K562 (cell line): ENCODE measurements around the gene OCA2. TPM values are rescaled to one million over a fixed set of nuclear protein-coding genes. Genes with fewer than 3 reads are reported as not detected.

Experiments
- ATAC-seq: fragments of 200-7000 bp; cut with Tn5 transposase; 3 replicates; pipeline ENCODE4 v1.9.1; 2020; ENCODE audit warnings: moderate library complexity
- BruUV-seq: library from RNA; stranded (reverse); fragments of 400-500 nt; replicated peaks from 2 replicates; lab custom pipeline; 2021; lab: Mats Ljungman, UMichigan
- CTCF ChIA-PET: fragments of 300-600 bp; formaldehyde crosslinking; extraction: SDS; loops from one replicate; lab custom pipeline; 2021; ENCODE audit warnings: low intra/inter-chr PET ratio; lab: Yijun Ruan, JAX
- POLR2A ChIA-PET: fragments of 300-600, 350-650 bp; sonication (Branson Sonifier 250); formaldehyde crosslinking; extraction: SDS; loops from one replicate; lab custom pipeline; 2021; ENCODE audit warnings: antibody characterized with exemption, inconsistent platforms; lab: Yijun Ruan, JAX
- DNase-seq, 4 experiments: peaks; one replicate each; pipeline versions ENCODE4 v3.0.0 to v3.0.0-alpha.2; 2011 to 2018; ENCODE audit warnings: low spot score in 3 of 4, mixed read lengths in 3 of 4; ENCODE audit errors: extremely low read depth in 1 of 4
- FAIRE-seq: peaks from 2 replicates; lab custom pipeline; 2011; peaks lifted over from hg19 to GRCh38; lab: Jason Lieb, UNC
- H2AFZ ChIP-seq: 2 replicates; pipeline ENCODE4 v1.6.0; 2011; ENCODE audit warnings: low read depth, low read length, control low read depth, inconsistent platforms
- H3K27ac ChIP-seq: fragments of 200-600 bp; 3 replicates; pipeline ENCODE4 v1.8.0; 2011; ENCODE audit warnings: low read depth, mild to moderate bottlenecking, control low read depth, inconsistent platforms, low read length, moderate library complexity, mixed read lengths; ENCODE audit errors: extremely low read depth
- H3K27me3 ChIP-seq, 2 experiments: fragments of 300-600 bp in 1 of 2; 2 replicates in 1 of 2; 3 replicates in 1 of 2; pipeline versions ENCODE4 v1.6.0 to v1.8.0; 2011; ENCODE audit warnings: inconsistent platforms in 2 of 2, low read length in 2 of 2, mild to moderate bottlenecking in 1 of 2, mixed read lengths in 1 of 2, moderate library complexity in 1 of 2; ENCODE audit not compliant: control insufficient read depth in 2 of 2, insufficient read depth in 2 of 2
- H3K36me3 ChIP-seq: fragments of 300-600 bp; 3 replicates; pipeline ENCODE4 v1.8.0; 2011; ENCODE audit warnings: mild to moderate bottlenecking, low read length, inconsistent platforms; ENCODE audit not compliant: control insufficient read depth, insufficient read depth
- H3K4me1 ChIP-seq, 2 experiments: fragments of 200-600 bp in 1 of 2; replicated peaks in 1 of 2; 2 replicates in 1 of 2; 3 replicates in 1 of 2; pipeline versions ENCODE4 v1.5.1 to v1.8.0; 2011; ENCODE audit warnings: inconsistent platforms in 2 of 2, low read length in 2 of 2, mild to moderate bottlenecking in 1 of 2, mixed read lengths in 1 of 2, moderate library complexity in 1 of 2; ENCODE audit not compliant: control insufficient read depth in 2 of 2, insufficient read depth in 2 of 2
- H3K4me2 ChIP-seq: 2 replicates; pipeline ENCODE4 v1.6.1; 2011; ENCODE audit warnings: low read length, control low read depth, inconsistent platforms, mixed read lengths; ENCODE audit not compliant: insufficient read depth
- H3K4me3 ChIP-seq: fragments of 200-600 bp; sonication (generic), shearing (Covaris generic); 2 replicates; pipeline ENCODE4 v1.5.1; 2016; ENCODE audit warnings: control low read depth, inconsistent platforms
- H3K79me2 ChIP-seq: fragments of 200-600 bp; 3 replicates; pipeline ENCODE4 v1.8.0; 2011; ENCODE audit warnings: low read length, inconsistent platforms; ENCODE audit not compliant: control insufficient read depth, insufficient read depth
- H3K9ac ChIP-seq, 2 experiments: 2 replicates each; pipeline versions ENCODE4 v1.6.0 to v1.6.1; 2011; ENCODE audit warnings: low read depth in 2 of 2, low read length in 2 of 2, control low read depth in 1 of 2, inconsistent platforms in 1 of 2, mild to moderate bottlenecking in 1 of 2, mixed read lengths in 1 of 2; ENCODE audit not compliant: insufficient read depth in 1 of 2
- H3K9me1 ChIP-seq: one replicate; pipeline ENCODE4 v1.6.0; 2011; ENCODE audit warnings: inconsistent platforms, mild to moderate bottlenecking, low read length, moderate library complexity; ENCODE audit not compliant: control insufficient read depth, insufficient read depth
- H3K9me3 ChIP-seq: replicated peaks from 2 replicates; pipeline ENCODE4 v1.5.1; 2011; ENCODE audit warnings: low read depth, low read length, inconsistent platforms; ENCODE audit not compliant: control insufficient read depth, insufficient read depth
- H4K20me1 ChIP-seq: replicated peaks from 2 replicates; pipeline ENCODE4 v1.6.1; 2011; ENCODE audit warnings: low read length, inconsistent platforms, mixed read lengths; ENCODE audit not compliant: control insufficient read depth, insufficient read depth
- ASH1L ChIP-seq: fragments of 450-650 bp; IDR thresholded peaks from 2 replicates; pipeline ENCODE4 v1.6.1; 2018; ENCODE audit warnings: borderline replicate concordance, mild to moderate bottlenecking, low read depth; ENCODE audit not compliant: partially characterized antibody
- CC2D1A ChIP-seq: fragments of 450-650 bp; IDR thresholded peaks from 2 replicates; pipeline ENCODE4 v1.6.1; 2017; ENCODE audit warnings: mild to moderate bottlenecking
- ETV1 ChIP-seq: fragments of 450-650 bp; conservative IDR thresholded peaks from 2 replicates; pipeline ENCODE4 v1.6.1; 2016; ENCODE audit warnings: missing genetic modification characterization, control low read depth, low read depth, missing compliant biosample characterization
- FOXK1 ChIP-seq: sonication (generic); formaldehyde crosslinking; IDR thresholded peaks from 2 replicates; pipeline ENCODE4 v1.8.0; 2022; ENCODE audit warnings: missing genetic modification reagents, mild to moderate bottlenecking, borderline replicate concordance
- HNRNPH1 ChIP-seq: fragments of 200-400 bp; formaldehyde crosslinking; optimal IDR thresholded peaks from 2 replicates; pipeline ENCODE3; 2017; ENCODE audit warnings: low read depth, mild to moderate bottlenecking, low read length, moderate library complexity
- HNRNPUL1 ChIP-seq: fragments of 200-400 bp; formaldehyde crosslinking; IDR thresholded peaks from 2 replicates; pipeline ENCODE4 v1.6.1; 2017; ENCODE audit warnings: low read length
- MAZ ChIP-seq, 2 experiments: fragments of 450-650 bp in 1 of 2; sonication (generic) in 1 of 2; formaldehyde crosslinking; IDR thresholded peaks in 1 of 2; conservative IDR thresholded peaks in 1 of 2; 2 replicates each; pipeline versions ENCODE4 v1.4.0 to v1.5.0; 2020; ENCODE audit warnings: mild to moderate bottlenecking in 1 of 2, missing genetic modification reagents in 1 of 2
- POLR3A ChIP-seq: IDR thresholded peaks from 2 replicates; pipeline ENCODE4 v1.6.1; 2011; ENCODE audit warnings: borderline replicate concordance, mild to moderate bottlenecking, moderate library complexity; ENCODE audit not compliant: insufficient read length, insufficient read depth; ENCODE audit errors: extremely low read depth
- PTTG1 ChIP-seq: fragments of 450-650 bp; IDR thresholded peaks from 2 replicates; pipeline ENCODE4 v1.6.1; 2016; ENCODE audit warnings: low read depth, mild to moderate bottlenecking, missing genetic modification characterization, missing compliant biosample characterization
- PYGO2 ChIP-seq: fragments of 450-650 bp; IDR thresholded peaks from 2 replicates; pipeline ENCODE4 v1.6.1; 2016; ENCODE audit warnings: mild to moderate bottlenecking, missing genetic modification characterization, moderate library complexity, missing compliant biosample characterization
- SMAD1 ChIP-seq: fragments of 150-350 bp; IDR thresholded peaks from 2 replicates; pipeline ENCODE4 v1.6.1; 2014; ENCODE audit warnings: low read length, low read depth; ENCODE audit not compliant: partially characterized antibody
- ZKSCAN8 ChIP-seq: fragments of 200-800 bp; sonication (Bioruptor generic); IDR thresholded peaks from 2 replicates; pipeline ENCODE4 v1.6.1; 2016; ENCODE audit warnings: missing genetic modification characterization, missing compliant biosample characterization
- ZNF143 ChIP-seq: sonication (generic); formaldehyde crosslinking; IDR thresholded peaks from 2 replicates; pipeline ENCODE4 v1.9.0; 2022; ENCODE audit warnings: mild to moderate bottlenecking, missing genetic modification reagents
- ZNF146 ChIP-seq: IDR thresholded peaks from one replicate; pipeline ENCODE4 v1.6.1; 2018; ENCODE audit warnings: missing compliant biosample characterization; ENCODE audit not compliant: unreplicated experiment
- WGBS: fragments of 100-300 bp; shearing (Covaris generic); methylation state at CpG from one replicate; pipeline ENCODE4 v1.1.6; 2016; ENCODE audit warnings: low coverage, mixed read lengths; ENCODE audit not compliant: insufficient coverage; ENCODE audit errors: missing lambda C conversion rate; 5-methylcytosine and 5-hydroxymethylcytosine counted together
- in situ Hi-C: fragments of 300-500 bp; cut with MboI; formaldehyde crosslinking; loops from 4 replicates; pipeline ENCODE4 v1.15.0; 2018; ENCODE audit warnings: inconsistent platforms, mixed read lengths
- intact Hi-C: fragments of 100-400 bp; cut with micrococcal nuclease; formaldehyde crosslinking; loops from 2 replicates; pipeline ENCODE4 v1.14.2; 2022
- polyA plus RNA-seq, 8 experiments: library from polyadenylated mRNA; depleted of rRNA in 4 of 8; stranded (reverse) in 5 of 8; unstranded in 3 of 8; fragments of >200 nt; fragmentation: Nextera tagmentation in 2 of 8; fragmentation: Illumina TruSeq in 1 of 8; extraction: Ambion mirVana in 2 of 8; extraction: Trizol in 1 of 8; gene quantifications; 2 replicates each; pipeline versions ENCODE4 v1.2.1 to v1.2.3, GENCODE V29; 2011 to 2014; ENCODE audit warnings: inconsistent platforms in 1 of 8, missing spikeins in 1 of 8
- total RNA-seq, 7 experiments: library from RNA; depleted of rRNA in 6 of 7; stranded (reverse); fragments of >200 nt in 6 of 7; fragmentation: Illumina TruSeq in 2 of 7; extraction: Trizol in 2 of 7; gene quantifications; 2 replicates each; pipeline versions ENCODE4 v1.2.1 to v1.2.3, GENCODE V29; 2011 to 2021; ENCODE audit warnings: low replicate concordance in 1 of 7
- TF ChIP-seq, protein P1 (sequence below): fragments of 450-650 bp; IDR thresholded peaks from 2 replicates; pipeline ENCODE4 v1.6.1; 2016; ENCODE audit warnings: borderline replicate concordance

The OCA2 gene
- total and polyA plus RNA-seq, 9 of the 15 experiments (the other 6 are each of a cell fraction or from before 2014, with no cell fraction given): 0.07 to 0.59 (median 0.17) TPM; not detected in 1

DNA sequence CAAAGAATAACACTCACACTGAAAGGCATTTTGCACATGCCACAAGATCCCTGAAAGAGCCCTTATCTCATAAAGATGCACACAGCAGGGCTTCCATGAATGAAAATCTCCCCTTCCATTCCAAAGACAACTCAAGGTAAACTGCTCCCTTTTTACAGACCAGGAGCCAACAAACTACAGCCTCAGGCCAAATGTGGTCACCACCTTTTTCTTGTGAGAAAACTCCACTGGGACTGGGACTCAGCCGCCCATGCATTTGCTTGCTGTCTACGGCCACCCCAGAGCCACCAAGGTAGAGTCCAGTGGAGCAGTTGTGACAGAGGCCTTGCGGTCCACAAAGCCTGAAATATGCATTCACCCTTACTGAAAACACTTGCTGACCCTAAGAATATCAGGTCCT lies 334.8 kb downstream of the OCA2 start (continued):
- TF ChIP-seq, protein P1, sequence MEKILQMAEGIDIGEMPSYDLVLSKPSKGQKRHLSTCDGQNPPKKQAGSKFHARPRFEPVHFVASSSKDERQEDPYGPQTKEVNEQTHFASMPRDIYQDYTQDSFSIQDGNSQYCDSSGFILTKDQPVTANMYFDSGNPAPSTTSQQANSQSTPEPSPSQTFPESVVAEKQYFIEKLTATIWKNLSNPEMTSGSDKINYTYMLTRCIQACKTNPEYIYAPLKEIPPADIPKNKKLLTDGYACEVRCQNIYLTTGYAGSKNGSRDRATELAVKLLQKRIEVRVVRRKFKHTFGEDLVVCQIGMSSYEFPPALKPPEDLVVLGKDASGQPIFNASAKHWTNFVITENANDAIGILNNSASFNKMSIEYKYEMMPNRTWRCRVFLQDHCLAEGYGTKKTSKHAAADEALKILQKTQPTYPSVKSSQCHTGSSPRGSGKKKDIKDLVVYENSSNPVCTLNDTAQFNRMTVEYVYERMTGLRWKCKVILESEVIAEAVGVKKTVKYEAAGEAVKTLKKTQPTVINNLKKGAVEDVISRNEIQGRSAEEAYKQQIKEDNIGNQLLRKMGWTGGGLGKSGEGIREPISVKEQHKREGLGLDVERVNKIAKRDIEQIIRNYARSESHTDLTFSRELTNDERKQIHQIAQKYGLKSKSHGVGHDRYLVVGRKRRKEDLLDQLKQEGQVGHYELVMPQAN: no peak
- TF ChIP-seq PTTG1 (tag): no peak

DNA sequence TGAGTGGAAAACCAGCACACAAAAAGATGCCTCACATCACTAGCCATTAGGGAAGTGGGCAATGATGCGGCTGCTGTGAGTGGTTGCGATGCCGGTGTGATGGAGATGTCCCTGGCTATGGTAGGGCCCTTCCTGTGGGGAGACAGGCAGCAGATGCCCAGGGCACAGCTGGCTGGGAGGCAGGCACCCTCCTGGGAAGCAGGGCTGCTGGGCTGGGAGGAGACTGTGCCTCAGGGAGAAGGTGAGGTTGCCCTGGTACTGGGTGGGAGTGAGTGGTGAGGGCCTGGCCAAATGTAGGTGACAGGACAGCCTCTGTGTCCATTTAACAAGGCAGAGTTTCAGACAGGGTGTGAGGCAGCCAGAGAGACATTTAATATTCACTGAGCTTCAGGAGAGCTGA lies 335.6 kb downstream of the OCA2 start:
- no peak for FAIRE-seq
- Histone ChIP-seq H3K4me1 (no peaks in the 10 kb centered on the region), H2AFZ (no peak overlapping the region), H3K79me2 (no peaks in the 10 kb centered on the region), H3K9me3 (no peaks in the 10 kb centered on the region), H3K27ac (no peak overlapping the region), H3K4me2 (no peak overlapping the region), H4K20me1 (no peaks in the 10 kb centered on the region), H3K36me3 (no peaks in the 10 kb centered on the region), H3K4me3 (no peak overlapping the region), H3K27me3 (0 out of 5 replicates have a peak, but pooled peaks cover 0 to 5% of the 10 kb centered on the region in 2 experiments), H3K9ac (no peak overlapping the region), H3K9me1 (no peaks in the 10 kb centered on the region)
- no peak for ATAC-seq
- ChIA-PET POLR2A (no interaction called here), CTCF (no interaction called here)
- intact Hi-C loops: no loop called here
- no TSS peak for BruUV-seq
- WGBS: 4% methylated on average over 3 of the region's 3 CpGs
- in situ Hi-C loops: no loop called here
- no peak for DNase-seq
- TF ChIP-seq FOXK1 (CRISPR knock-in tag) (no peak), ASH1L (no peak), HNRNPH1 (no peak), ZNF143 (CRISPR knock-in tag) (no peak), ETV1 (no peak), HNRNPUL1 (no peak), ZKSCAN8 (CRISPR knock-in tag) (no peak), SMAD1 (no peak), POLR3A (no peak), CC2D1A (no peak), ZNF146 (no peak), PYGO2 (no peak), MAZ (CRISPR knock-in tag; conservative IDR thresholded peaks at IDR 0.05 in 1 of 2, IDR thresholded peaks at IDR 0.05 in 1 of 2) (no peak)
